Measurements from ENCODE around the gene HSPB7.
"Not testable (repeated sequence)": the region's sequence is repeated elsewhere in the genome, so short reads cannot be mapped to it uniquely, and the experiment has no call there.

The HSPB7 gene

DNA sequence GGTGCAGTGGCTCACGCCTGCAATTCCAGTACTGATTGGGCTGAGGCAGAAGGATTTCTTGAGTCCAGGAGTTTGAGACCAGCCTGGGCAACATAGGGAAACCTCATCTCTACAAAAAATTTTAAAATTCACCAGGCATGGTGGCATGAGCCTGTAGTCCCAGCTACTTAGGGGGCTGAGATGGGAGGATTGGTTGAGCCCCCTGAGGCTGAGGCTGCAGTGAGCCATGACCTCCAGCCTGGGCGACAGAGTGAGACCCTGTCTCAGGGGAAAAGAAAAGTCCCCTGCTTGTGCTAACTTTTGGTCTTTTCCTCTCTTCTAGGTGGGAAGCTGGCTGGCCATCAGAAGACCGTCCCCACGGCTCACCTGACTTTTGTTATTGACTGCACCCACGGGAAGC lies 12.2 kb downstream of the HSPB7 start:
- DNase-seq = no peak

DNA sequence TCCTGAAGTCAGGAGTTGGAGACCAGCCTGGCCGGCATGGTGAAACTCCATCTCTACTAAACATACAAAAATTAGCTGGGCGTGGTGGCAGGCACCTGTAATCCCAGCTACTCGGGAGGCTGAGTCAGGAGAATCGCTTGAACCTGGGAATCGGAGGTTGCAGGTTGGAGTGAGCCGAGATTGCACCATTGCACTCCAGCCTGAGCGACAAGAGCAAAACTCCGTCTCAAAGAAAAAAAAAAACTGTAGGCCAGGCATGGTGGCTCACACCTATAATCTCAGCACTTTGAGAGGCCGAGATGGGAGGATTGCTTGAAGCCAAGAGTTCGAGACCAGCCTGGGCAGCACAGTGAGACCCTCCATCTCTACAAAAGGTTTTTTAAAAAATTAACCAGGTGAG lies 16.6 kb downstream of the HSPB7 start:
- not testable (repeated sequence) for DNase-seq

DNA sequence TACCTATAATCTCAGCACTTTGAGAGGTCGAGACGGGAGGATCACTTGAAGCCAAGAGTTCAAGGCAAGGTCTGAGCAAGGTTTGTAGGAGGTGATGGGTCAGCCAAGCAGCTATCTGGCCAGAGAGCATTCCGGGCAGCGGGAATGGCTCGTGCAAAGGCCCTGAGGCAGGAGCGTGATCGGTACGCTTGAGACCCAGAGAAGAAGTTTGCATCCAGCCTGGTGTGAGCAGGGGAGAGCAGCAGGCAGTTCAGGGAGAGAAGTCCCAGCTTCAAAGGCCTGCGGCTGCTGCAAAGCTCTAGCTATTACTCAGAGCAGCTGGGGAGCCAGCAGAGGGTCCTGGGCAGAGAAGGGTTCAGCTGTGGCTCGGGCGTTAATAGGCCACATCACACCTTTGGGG lies 18.9 kb downstream of the HSPB7 start:
- no peak for DNase-seq

DNA sequence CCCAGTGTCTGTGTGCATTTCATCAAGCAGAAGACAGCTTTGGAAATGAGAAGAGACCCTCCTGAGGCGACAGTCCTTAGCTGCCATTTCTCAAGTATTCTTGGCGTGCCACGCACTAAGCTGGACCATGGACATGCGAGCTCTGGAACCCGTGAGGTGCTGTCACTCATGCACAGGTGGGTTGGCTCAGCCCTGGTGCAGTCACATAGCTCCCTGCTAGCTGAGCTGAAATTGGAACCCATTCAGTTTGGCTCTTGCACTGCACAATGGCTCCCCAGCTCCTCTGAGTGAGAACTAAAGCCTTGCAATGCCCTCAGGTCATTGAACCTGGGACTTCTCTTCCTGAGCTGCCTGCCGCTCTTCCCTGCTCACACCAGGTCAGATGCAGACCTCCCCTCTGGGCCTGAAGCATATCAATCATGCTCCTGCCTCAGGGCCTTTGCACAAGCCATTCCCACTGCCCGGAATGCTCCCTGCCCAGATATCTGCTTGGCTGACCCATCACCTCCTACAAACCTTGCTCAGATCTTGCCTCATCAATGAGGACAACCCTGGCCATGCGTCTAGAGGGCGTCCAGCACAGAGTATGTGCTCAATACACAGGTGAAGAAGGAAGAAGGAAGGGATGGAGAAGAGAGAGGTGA lies 20.1 kb downstream of the HSPB7 start:
- no peak for DNase-seq

DNA sequence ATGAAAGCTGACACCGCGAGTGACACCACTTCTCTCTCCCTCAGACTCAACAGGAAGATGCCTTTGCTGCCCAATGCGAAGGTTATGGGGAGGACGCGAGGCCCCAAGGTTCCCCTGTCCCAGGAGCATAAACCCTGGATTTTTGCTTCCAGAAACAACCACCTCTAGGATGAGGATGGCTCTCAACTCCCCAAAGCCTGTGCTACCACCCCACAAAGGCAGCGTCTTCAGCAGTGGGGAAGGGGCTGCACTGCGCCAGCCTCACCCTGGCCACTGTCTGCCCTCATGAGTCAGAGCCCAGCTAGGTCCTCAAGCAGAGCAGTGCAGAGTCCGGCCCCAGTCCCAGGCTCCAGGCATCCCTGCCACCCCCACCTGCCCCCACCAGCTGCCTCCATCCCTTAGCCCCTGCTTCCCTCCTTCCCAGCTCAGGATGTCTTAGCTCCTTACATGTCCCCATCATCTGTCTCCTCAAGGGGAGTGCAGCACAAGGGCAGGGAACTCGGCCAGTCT lies 20.7 kb downstream of the HSPB7 start:
- no peak for DNase-seq

DNA sequence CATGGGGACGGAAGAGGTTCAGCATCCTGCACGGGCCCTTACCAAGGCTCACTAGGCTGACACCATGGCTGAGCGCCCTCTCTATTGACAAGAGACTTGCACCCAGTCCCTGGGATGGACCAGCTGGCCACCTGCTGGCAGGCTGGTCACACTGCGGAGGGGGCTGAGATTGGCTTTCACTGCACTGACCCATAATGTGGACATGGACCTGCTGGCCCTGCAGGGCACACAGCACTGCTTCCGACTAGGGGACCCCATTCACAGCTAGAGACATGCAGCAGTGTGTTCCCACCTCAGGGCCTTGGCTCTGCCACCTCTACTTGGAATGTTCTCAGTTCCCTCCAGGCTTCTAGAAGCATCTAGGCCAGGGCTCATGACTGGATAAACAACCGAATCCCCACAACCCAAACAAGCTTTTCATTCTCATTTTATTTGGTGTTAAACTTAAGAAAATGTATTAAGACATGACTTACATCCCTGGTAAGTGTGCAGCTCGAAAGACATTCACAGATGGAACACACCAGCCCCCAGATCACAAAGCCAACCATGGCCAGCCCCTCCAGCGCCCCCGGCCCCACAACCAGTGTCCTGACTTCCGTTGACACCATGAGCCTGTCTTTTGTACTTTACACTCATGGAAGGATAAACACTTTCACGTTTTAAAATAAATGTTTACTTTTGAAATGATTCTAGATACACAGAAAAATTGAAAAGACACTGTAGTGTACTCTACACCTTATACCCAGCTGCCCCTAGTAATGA lies 23.1 kb downstream of the HSPB7 start:
- peak; percentile 49 for DNase-seq

DNA sequence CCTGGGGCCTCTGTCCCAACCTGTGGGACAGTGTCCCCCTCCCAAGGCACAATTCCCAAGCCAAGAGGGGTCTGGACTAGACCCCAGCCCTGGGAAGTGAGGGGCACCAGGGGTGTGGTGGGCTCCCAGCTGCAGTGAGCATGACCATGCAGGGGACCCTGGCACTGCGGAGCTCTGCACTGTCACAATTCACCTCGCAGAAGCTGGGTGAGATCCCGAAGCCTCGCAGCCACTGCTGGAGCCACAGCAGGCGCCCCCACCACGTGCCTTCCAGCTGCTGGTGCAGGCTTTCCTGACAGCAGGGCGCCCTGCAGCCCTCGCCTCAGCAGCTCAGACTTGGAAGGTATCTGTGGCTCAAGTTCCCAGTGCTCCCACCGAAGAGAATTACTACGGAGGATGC lies 23.8 kb downstream of the HSPB7 start:
- DNase-seq = no peak

DNA sequence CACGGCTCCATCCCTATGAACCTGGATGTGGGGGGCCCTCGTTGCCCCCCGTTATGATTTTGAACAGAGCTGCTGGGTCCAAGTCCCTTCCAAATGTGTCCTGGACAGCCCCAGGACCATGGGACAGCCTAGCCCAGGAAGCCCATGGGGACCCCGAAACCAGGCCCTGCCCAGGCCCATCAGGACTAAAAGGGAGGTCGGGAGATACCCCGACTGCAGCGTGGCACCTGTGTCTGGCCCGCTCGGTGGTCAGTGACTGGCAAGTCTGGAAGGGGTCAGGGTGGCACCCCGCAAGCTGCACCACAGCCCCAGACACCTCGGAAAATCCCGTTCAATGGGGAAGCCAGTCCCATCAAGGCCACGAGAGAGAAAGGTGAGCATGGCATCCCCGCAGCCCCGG lies 24.2 kb downstream of the HSPB7 start:
- DNase-seq = no peak

DNA sequence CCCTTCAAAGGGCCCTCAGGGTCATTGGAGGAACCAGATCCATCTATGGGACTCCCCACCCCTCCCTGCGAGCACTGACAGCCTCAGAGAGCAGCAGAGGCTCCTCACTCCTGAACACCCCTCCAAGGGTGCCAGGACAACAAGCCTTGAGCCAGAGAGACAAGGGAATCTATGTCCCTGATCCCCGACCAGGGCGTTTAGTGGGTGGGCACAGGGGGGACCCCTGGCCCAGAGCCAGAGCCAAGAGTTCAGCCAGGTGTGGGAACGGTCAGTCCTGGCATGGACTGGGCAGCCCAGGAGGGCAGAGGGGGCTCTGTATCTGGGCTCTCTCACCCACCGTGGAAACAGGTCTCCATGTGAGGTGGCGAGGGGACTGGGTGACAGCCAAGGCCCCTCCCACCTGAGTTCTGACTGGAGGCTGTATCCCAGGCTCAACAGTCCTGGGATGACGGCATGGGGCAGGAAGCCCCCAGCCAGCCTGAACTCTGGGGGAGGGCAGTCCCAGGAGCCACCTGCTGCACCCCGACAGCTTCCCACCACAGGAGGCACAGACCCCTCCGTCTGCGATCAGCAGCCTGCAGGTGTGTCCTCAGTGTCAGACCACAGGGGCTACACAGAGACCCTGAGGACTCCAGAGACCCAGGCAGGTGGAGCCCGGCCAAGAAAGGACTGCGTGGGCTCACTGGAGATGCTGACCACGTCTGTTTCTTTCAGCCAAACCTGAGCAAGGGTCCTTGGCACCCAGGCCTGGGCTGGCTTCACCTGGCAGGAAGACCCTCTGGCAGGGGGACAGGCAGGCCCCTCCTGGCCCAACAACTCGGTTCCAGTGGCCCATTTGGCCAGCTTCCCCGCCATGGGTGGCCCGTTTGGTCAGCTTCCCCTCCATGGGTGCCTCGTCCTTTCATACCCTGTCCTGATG lies 25.0 kb downstream of the HSPB7 start:
- no peak for DNase-seq

DNA sequence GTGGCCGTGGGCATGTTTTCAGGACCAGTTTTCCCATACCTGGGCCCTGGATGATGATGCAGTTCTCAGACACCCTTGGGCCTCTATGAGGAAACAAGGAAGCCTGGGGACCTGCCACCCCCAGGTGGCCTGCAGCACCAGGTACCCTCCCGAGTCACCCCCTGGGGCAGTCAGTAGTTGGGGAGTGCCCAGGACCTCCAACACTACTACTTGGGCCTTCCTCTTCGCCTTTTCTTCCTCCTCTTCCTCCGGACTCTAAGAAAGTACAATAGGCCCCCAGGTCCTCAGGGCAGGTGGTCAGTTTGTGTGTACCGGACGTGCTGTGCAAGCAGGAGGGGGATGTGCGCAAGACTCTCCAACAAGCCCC lies 25.7 kb downstream of the HSPB7 start:
- DNase-seq = no peak

DNA sequence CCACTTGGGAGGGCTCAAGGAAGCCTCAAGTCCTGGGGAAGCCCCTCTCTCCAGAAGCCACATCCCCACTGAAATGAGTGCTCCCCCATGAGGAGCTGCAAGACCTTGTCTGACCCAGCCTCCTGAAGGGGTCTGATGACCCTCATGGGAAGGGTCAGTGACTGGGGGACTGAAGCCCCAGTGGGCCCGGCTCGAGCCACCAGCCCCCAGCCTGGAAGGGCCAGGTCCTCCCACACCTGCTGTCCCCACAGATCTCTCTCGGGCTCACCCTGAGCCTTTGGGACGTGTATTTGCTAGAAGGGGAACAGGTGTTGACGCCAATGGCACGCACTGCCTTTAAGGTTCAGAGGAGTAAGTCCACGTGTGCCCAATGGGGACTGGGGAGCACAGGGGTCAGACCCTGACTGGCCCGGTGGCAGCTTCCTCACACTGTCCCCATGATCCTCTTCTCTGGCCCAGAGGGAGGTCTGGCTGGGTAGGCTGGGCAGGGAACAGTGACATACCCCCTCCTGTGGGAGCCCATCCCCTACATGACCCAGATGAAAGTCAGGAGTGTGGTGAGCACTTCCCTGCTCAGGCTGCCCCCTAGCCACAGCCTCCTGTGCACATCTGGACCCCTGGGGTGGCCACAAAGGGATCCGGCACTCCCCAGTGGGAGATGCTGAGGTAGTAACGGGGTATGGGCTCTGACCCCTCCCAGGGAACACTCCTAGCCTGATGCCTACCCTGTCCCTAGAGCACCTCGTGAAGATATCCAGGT lies 26.2 kb downstream of the HSPB7 start:
- no peak for DNase-seq

DNA sequence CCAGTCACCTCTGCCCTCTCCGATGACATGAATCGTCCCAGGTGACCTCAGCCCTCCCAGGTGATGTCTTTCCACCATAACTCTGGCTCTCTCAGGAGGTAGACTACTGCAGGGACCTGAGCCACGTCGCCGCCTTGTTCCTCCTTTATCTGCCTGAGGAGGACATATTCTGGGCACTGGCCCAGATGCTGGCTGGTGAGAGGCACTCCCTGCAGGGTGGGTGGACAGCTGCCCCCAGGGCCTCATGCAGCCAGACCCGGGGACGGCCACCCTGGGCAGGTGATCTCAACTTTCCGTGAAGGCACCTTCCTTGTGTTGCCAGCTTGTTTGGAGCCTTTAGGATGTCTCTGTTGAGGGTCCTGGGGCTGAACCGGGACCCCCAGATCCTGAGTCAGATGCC lies 28.1 kb downstream of the HSPB7 start:
- DNase-seq = no peak

DNA sequence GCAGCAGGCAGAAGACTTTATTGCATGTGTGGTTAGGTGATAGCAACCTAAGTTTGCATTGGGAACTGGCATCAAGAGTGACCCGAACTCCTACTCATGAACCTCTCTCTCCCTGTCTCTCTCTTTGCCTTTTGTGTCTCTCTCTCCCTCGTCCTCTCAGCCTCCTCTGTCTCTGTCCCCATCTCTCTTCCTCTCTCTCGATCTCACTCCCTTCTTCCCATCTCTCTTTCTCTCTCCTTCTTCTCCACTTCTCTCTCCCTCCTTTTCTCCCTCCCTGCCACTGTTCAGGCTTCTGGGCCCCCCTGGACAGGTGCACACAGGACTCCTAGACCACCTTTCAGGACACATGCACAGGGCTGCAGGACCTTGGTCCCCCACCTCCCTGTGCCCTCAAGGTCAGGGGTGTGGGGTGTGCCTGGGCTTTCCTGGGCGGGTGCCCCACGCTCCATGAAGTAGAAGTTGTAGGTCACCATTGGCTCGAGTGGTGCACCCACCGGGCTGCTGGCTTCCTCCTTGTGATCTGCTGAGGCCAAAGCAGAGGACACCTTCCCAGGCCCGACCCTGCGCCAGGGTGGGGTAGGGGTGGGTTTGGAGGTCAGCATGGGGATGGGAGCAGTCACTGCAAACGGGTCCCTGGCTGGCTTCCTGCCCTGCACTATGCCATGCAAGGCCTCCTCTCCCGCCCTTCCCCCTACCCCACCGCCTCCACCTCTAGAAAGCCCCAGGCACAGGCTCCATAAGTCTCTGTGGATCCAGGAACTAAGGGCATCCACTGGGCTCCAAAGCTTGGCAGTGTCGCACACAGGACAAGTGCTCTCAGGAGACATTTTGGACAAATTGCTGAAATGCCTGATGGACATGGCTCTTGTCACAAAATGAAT lies 28.7 kb downstream of the HSPB7 start:
- DNase-seq = no peak

DNA sequence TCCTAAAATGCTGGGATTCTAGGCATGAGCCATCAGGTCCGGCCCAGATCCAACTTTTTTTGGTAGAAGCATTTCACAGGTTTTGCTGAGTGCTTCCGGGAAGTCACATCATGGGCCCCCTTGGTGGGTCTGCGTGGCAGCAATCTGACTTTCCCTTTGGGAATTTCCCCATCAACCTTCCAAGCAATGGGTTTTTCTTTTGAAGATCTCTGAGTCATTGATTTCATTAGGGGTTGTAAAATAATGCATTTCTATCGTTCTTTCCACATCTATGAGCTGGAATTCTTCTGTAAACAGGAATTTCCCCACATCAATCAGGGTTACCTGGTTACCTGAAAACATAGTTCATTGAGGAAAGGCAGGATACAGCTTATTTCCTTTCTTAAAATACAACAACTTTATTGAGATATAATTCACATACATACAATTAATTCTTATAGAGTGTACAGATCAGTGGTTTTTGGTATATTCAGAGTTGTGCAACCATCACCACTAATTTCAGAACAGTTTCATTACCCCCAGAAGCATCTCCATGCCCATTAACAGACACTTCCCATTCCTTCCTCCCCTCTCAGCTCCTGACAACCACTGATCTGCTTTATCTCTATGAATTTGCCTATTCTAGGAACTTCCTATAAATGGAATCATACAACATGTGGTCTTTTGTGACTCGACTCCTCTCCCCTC lies 32.1 kb downstream of the HSPB7 start:
- DNase-seq = no peak

DNA sequence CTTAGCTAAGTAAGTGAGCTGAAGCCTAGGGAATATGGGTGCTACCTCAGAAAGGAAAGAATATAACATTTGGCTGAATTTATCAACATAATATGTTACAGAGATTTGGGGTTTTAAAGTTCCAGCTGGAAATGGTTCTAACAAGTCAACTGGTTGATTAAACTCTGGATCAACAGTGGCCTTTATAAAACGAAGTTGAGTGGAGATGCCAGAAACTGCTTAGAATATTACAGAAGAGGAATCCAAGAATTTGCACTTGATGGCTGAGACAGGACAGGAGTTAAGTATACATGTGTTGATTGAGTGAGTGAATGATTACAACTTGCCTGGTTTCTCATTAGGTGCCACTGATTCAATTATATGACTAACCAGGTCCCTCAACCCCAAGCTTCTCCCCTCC lies 34.6 kb downstream of the HSPB7 start:
- no peak for DNase-seq

DNA sequence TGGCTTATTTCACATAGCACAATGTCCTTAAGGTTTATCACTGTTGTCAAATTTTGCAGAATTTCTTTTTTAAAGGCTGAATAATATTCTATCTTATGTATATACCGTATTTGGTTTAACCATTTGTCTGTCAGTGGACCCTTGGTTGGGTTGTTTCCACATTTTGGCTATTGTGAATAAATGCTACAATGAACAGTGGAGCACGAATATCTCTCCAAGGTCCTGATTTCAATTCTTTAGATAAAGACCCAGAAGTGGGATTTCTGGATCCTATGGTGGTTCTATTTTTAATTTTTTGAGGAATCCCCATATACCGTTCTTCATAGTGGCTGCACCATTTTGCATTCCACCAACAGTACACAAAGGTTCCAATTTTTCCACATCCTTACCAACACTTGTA lies 36.2 kb downstream of the HSPB7 start:
- DNase-seq = no peak

DNA sequence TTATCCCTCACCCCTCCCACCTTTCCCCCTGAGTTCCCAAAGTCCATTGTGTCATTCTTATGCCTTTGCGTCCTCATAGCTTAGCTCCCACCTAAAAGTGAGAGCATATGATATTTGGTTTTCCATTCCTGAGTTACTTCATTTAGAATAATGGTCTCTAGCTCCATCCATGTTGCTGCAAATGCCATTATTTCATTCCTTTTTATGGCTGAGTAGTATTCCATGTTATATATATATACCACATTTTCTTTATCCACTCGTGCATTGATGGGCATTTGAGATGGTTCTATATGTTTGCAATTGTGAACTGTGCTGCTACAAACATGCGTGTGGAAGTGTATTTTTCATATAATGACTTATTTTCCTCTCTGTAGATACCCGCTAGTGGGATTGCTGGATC lies 39.9 kb downstream of the HSPB7 start:
- not testable (repeated sequence) for DNase-seq

DNA sequence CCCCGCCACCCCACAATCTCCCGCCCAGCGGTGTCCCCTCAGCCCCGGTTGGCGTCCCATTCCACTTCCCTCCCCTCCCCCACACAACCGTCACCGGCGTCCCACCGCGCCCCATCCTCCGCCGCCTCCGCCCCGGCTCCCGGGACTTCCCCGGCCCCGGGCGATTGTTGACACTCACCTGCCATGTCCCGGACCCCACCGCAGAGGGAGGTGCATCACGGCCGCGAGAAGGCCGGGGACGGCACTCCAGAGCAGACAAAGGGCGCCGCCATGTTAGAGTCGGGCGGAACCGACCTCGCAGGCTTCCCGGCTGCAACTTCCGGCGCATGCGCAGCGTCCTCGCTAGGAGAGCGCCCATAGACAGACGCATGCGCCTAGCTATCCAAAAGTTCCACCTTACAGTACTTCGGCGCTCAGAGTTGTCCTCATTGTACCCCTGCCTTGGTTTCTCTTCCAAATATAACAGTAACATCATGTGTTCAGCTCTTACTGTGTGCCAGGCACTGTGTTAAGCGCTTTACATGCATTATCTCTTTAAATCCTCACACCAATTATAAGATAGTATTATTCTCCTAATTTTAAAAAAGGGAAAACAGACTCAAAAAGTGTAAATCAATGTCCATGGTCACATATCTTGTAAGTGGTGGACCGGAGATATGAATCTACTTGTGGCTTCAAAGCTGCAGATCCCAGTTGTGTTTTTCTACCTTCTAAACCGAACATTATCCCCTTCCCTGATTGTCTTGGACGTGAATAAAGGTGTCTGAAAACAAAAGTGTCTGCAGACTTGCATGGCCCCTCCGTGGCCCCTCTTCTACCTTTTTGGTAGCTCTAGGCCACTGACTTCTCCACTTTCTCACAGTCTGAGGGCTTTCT lies 41.8 kb downstream of the HSPB7 start, which contains the start of gene ZBTB17:
ZBTB17 (minus strand) TSS at position 297 of the 876 bp plus-strand sequence. CDS start 27,606 bp downstream, outside the sequence.
- peak; percentile 96 for DNase-seq

DNA sequence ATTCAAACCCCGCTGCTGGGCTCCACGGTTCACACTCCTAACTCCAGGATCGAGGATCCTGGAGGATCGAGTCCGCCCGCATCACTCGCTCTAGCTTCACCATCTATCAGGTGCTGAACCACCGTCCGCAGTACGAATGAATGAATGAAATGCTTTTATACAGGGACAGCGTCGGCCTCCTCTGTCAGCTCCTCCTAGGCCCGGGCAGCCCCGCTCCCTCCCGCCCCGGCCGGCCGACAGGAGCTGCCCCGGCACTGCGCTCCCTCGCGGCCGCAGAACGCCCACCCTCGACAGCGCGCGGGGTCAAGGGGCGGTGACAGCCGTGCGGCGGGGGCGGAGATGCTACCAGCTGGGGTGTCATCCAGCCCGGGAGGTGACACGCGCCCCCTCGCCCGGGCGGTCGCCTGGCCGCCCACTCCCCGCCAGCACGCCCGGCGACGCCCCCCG lies 42.5 kb downstream of the HSPB7 start:
- DNase-seq = peak; percentile 65

DNA sequence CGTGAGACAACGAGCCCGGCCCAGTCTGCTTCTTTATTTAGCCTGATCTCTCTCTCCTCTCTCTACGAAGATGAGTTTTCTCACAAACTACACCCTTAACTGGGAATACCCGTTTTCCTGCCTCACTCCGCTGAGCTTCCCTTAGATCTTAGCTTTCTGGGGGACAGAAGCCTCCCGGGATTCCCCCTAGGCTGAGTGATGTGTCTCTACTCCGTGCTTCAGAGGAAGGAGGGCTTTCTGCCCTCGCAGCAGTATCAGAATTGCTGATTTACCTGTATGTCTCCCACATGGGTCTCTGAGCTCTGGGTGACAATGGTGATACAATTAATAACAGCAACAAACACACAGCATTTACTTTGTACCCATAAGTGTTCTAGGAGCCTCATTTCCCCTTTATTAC lies 43.0 kb downstream of the HSPB7 start:
- no peak for DNase-seq
